IgD-negative memory B cell (primary cell): ENCODE measurements around the gene HIPK4. TPM values are rescaled to one million over a fixed set of nuclear protein-coding genes. Genes with fewer than 3 reads are reported as not detected.

Experiments
- H3K27ac Mint-ChIP-seq, 3 donors: one replicate each; pipeline ENCODE4 v1.8.0; 2020 to 2022; ENCODE audit warnings: mild to moderate bottlenecking in 3 of 3, mixed read lengths in 3 of 3, moderate library complexity in 1 of 3
- H3K27me3 Mint-ChIP-seq: one replicate; pipeline ENCODE4 v1.8.0; 2021; ENCODE audit warnings: mixed read lengths
- H3K36me3 Mint-ChIP-seq: one replicate; pipeline ENCODE4 v1.8.0; 2020; ENCODE audit warnings: mild to moderate bottlenecking, mixed read lengths
- H3K4me1 Mint-ChIP-seq, 3 donors: one replicate each; pipeline ENCODE4 v1.8.0; 2020 to 2022; ENCODE audit warnings: mixed read lengths in 3 of 3, mild to moderate bottlenecking in 1 of 3
- H3K4me3 Mint-ChIP-seq, 4 donors: one replicate each; pipeline ENCODE4 v1.8.0; 2020 to 2022; ENCODE audit warnings: mild to moderate bottlenecking in 4 of 4, mixed read lengths in 4 of 4, moderate library complexity in 3 of 4
- H3K9me3 Mint-ChIP-seq, 3 donors: one replicate each; pipeline ENCODE4 v1.8.0; 2020 to 2021; ENCODE audit warnings: mixed read lengths in 3 of 3, mild to moderate bottlenecking in 1 of 3
- polyA plus RNA-seq: library from polyadenylated mRNA; unstranded; fragments of 300-500 nt; fragmentation: Illumina TruSeq; gene quantifications from one replicate; pipeline ENCODE4 v1.2.3, GENCODE V29; 2021

HIPK4 gene
- polyA plus RNA-seq, 1 donor from 2014 or later = 0.11 TPM

- H3K36me3 Mint-ChIP-seq = no peaks in the 10 kb centered on the region
- H3K27me3 Mint-ChIP-seq = no peaks in the 10 kb centered on the region
- no peaks in the 10 kb centered on the region for H3K9me3 Mint-ChIP-seq
- H3K27ac Mint-ChIP-seq = peak overlapping the region; percentile 84 to 88 (median 85)
- H3K4me3 Mint-ChIP-seq = peak overlapping the region; percentile 80 to 91 (median 89)
- peaks cover 14 to 21% (median 18%) of the 10 kb centered on the region in 3 donors for H3K4me1 Mint-ChIP-seq
These were observed 31.1 kb upstream of the HIPK4 start for GRCh38 chr19:40420766-40421765.

- Mint-ChIP-seq H3K4me3 (peak overlapping the region; percentile 80 to 91 (median 89)), H3K27ac (peak overlapping the region; percentile 84 to 88 (median 85)), H3K36me3 (no peaks in the 10 kb centered on the region), H3K9me3 (no peaks in the 10 kb centered on the region), H3K27me3 (no peaks in the 10 kb centered on the region), H3K4me1 (peaks cover 8 to 18% (median 18%) of the 10 kb centered on the region in 3 donors)
These were observed 30.4 kb upstream of the HIPK4 start for GRCh38 chr19:40420451-40420765.

GRCh38 chr19:40419780-40420179, 29.8 kb upstream of the HIPK4 start:
- H3K36me3 Mint-ChIP-seq = no peaks in the 10 kb centered on the region
- no peaks in the 10 kb centered on the region for H3K27me3 Mint-ChIP-seq
- no peaks in the 10 kb centered on the region for H3K9me3 Mint-ChIP-seq
- H3K4me1 Mint-ChIP-seq = peaks cover 8 to 17% (median 16%) of the 10 kb centered on the region in 3 donors
- H3K4me3 Mint-ChIP-seq = peak overlapping the region in 3 of 4 donors; percentile 46 to 80 (median 78)
- peak overlapping the region in 1 of 3 donors; percentile 44 for H3K27ac Mint-ChIP-seq

- no peaks in the 10 kb centered on the region for H3K36me3 Mint-ChIP-seq
- H3K27me3 Mint-ChIP-seq = no peaks in the 10 kb centered on the region
- H3K27ac Mint-ChIP-seq = peak overlapping the region in 2 of 3 donors; percentile 44 to 45
- peak overlapping the region in 3 of 4 donors; percentile 6 to 80 (median 46) for H3K4me3 Mint-ChIP-seq
- H3K9me3 Mint-ChIP-seq = no peaks in the 10 kb centered on the region
- peaks cover 8 to 12% (median 11%) of the 10 kb centered on the region in 3 donors for H3K4me1 Mint-ChIP-seq
These were observed 29.2 kb upstream of the HIPK4 start for GRCh38 chr19:40419066-40419612.

- Mint-ChIP-seq H3K9me3 (no peaks in the 10 kb centered on the region), H3K27ac (peak overlapping the region in 1 of 3 donors; percentile 60), H3K4me1 (peaks cover 8 to 11% (median 11%) of the 10 kb centered on the region in 3 donors), H3K27me3 (no peaks in the 10 kb centered on the region), H3K36me3 (no peaks in the 10 kb centered on the region), H3K4me3 (peak overlapping the region in 2 of 4 donors; percentile 80 to 89)
These were observed 28.1 kb upstream of the HIPK4 start for GRCh38 chr19:40418040-40418439.

- H3K4me3 Mint-ChIP-seq = peak overlapping the region in 1 of 4 donors; percentile 89
- H3K27ac Mint-ChIP-seq = no peak overlapping the region
- H3K4me1 Mint-ChIP-seq = peaks cover 8 to 11% (median 11%) of the 10 kb centered on the region in 3 donors
- H3K36me3 Mint-ChIP-seq = no peaks in the 10 kb centered on the region
- H3K27me3 Mint-ChIP-seq = no peaks in the 10 kb centered on the region
- H3K9me3 Mint-ChIP-seq = no peaks in the 10 kb centered on the region
These were observed 27.6 kb upstream of the HIPK4 start for GRCh38 chr19:40417643-40417981.

GRCh38 chr19:40416918-40417642, 27.1 kb upstream of the HIPK4 start:
- peak overlapping the region in 1 of 3 donors; percentile 88 for H3K27ac Mint-ChIP-seq
- H3K36me3 Mint-ChIP-seq = no peaks in the 10 kb centered on the region
- H3K4me1 Mint-ChIP-seq = peaks cover 4 to 9% (median 7%) of the 10 kb centered on the region in 3 donors
- H3K4me3 Mint-ChIP-seq = peak overlapping the region in 3 of 4 donors; percentile 3 to 56 (median 19)
- H3K27me3 Mint-ChIP-seq = no peaks in the 10 kb centered on the region
- no peaks in the 10 kb centered on the region for H3K9me3 Mint-ChIP-seq

- Mint-ChIP-seq H3K27ac (peak overlapping the region in 1 of 3 donors; percentile 80), H3K36me3 (no peaks in the 10 kb centered on the region), H3K9me3 (no peaks in the 10 kb centered on the region), H3K27me3 (peaks cover 1% of the 10 kb centered on the region), H3K4me1 (peaks cover 7 to 17% (median 9%) of the 10 kb centered on the region in 3 donors), H3K4me3 (peak overlapping the region in 1 of 4 donors; percentile 1)
These were observed 25.8 kb upstream of the HIPK4 start for GRCh38 chr19:40415768-40416167.

- Mint-ChIP-seq H3K9me3 (no peaks in the 10 kb centered on the region), H3K36me3 (no peaks in the 10 kb centered on the region), H3K27me3 (peaks cover 1% of the 10 kb centered on the region), H3K4me3 (no peak overlapping the region), H3K4me1 (peaks cover 7 to 17% (median 9%) of the 10 kb centered on the region in 3 donors), H3K27ac (no peak overlapping the region)
These were observed 24.9 kb upstream of the HIPK4 start for GRCh38 chr19:40414542-40415535.

- Mint-ChIP-seq H3K27ac (no peak within 1 kb of the TSS), H3K4me1 (peaks cover 7 to 18% (median 9%) of the 10 kb centered on the region in 3 donors), H3K9me3 (no peaks in the 10 kb centered on the region), H3K4me3 (peak within 1 kb of the TSS in 1 of 4 donors; percentile 65), H3K36me3 (no peaks in the 10 kb centered on the region), H3K27me3 (peaks cover 1% of the 10 kb centered on the region)
These were observed 23.4 kb upstream of the HIPK4 start, which contains the start of gene PRX for GRCh38 chr19:40413291-40413845. Gene PRX, minus strand, starts transcription at chr19:40413378. Its CDS starts 5,446 bp downstream, at chr19:40407932.

GRCh38 chr19:40412866-40413265, 22.9 kb upstream of the HIPK4 start:
- H3K4me1 Mint-ChIP-seq = peaks cover 7 to 22% (median 13%) of the 10 kb centered on the region in 3 donors
- no peaks in the 10 kb centered on the region for H3K36me3 Mint-ChIP-seq
- H3K27me3 Mint-ChIP-seq = peaks cover 1% of the 10 kb centered on the region
- no peak overlapping the region for H3K4me3 Mint-ChIP-seq
- H3K9me3 Mint-ChIP-seq = no peaks in the 10 kb centered on the region
- no peak overlapping the region for H3K27ac Mint-ChIP-seq

- Mint-ChIP-seq H3K36me3 (no peaks in the 10 kb centered on the region), H3K4me3 (peak overlapping the region in 1 of 4 donors; percentile 65), H3K27ac (peak overlapping the region in 2 of 3 donors; percentile 46 to 93), H3K4me1 (peaks cover 7 to 23% (median 17%) of the 10 kb centered on the region in 3 donors), H3K27me3 (peaks cover 1% of the 10 kb centered on the region), H3K9me3 (no peaks in the 10 kb centered on the region)
These were observed 22.0 kb upstream of the HIPK4 start for GRCh38 chr19:40411958-40412499.

- H3K4me1 Mint-ChIP-seq = peaks cover 7 to 20% (median 17%) of the 10 kb centered on the region in 3 donors
- H3K9me3 Mint-ChIP-seq = no peaks in the 10 kb centered on the region
- peak overlapping the region in 2 of 3 donors; percentile 46 to 93 for H3K27ac Mint-ChIP-seq
- peak overlapping the region; percentile 6 to 75 (median 54) for H3K4me3 Mint-ChIP-seq
- H3K36me3 Mint-ChIP-seq = no peaks in the 10 kb centered on the region
- peaks cover 1% of the 10 kb centered on the region for H3K27me3 Mint-ChIP-seq
These were observed 21.3 kb upstream of the HIPK4 start for GRCh38 chr19:40411125-40411842.
